Measurements from ENCODE around the gene CTSF. TPM values are rescaled to one million over a fixed set of nuclear protein-coding genes. Genes with fewer than 3 reads are reported as not detected.

CTSF gene
- total and polyA plus RNA-seq, 2 of the 8 experiments (the other 6 are each of a cell fraction or from before 2014, with no cell fraction given), result 0.58 to 2.3 TPM

DNA sequence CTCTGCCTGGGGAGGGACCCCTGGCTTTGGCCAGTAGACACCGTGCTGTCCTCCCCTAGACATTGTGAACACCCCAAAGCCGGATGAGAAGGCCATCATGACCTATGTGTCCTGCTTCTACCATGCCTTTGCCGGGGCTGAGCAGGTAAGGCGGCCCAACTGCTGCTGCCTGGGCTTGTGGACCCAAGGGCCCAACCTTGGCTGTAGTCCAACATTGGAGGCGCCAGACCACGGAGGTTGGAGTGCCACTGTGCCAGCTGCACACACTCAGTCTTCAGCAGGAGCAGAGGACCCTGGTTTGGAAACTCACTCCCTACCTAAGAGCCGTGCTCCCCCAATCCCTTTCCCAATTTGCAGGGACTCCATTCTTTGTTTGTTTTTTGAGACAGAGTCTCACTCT, 12.3 kb downstream of the CTSF start:
- Histone ChIP-seq H2AK5ac (ENCODE audit: low read depth, low read length) (no peak overlapping the region), H3K9me3 (ENCODE audit: insufficient read depth in 2 of 2, low read depth in 1 of 2, low read length in 1 of 2) (no peaks in the 10 kb centered on the region), H2BK120ac (replicated peaks; ENCODE audit: low read depth, low read length) (no peak overlapping the region), H4K8ac (ENCODE audit: extremely low read depth, insufficient read depth, low read length) (no peak overlapping the region), H3K56ac (replicated peaks; ENCODE audit: insufficient read length, low read depth, low read length) (no peak overlapping the region), H2BK5ac (ENCODE audit: low read depth, low read length) (no peak overlapping the region), H3K27ac (ENCODE audit: low read depth, low read length) (no peak overlapping the region), H3K4me3 (ENCODE audit: extremely low read depth in 1 of 4, insufficient read depth in 2 of 4, low read depth in 3 of 4, low read length in 4 of 4) (no peak overlapping the region), H3K4ac (replicated peaks; ENCODE audit: insufficient read length, low read depth, low read length) (no peak overlapping the region), H3K4me1 (replicated peaks in 1 of 4; ENCODE audit: control insufficient read depth in 3 of 4, insufficient read depth in 4 of 4, low read length in 3 of 4) (peaks cover 0 to 2% (median 0%) of the 10 kb centered on the region in 4 experiments; a peak in 1 of 7 replicates), H3K23me2 (ENCODE audit: low read depth, low read length) (no peaks in the 10 kb centered on the region), H4K20me1 (replicated peaks in 1 of 2; ENCODE audit: control insufficient read depth in 1 of 2, insufficient read depth in 2 of 2, low read length in 2 of 2) (peaks cover 0 to 5% of the 10 kb centered on the region in 2 experiments), H3K36me3 (ENCODE audit: control insufficient read depth in 2 of 4, insufficient read depth in 4 of 4, low read length in 3 of 4) (peaks cover 21 to 43% (median 34%) of the 10 kb centered on the region in 4 experiments), H4K5ac (ENCODE audit: insufficient read length, low read depth, low read length) (no peak overlapping the region), H2BK15ac (ENCODE audit: low read length) (no peak overlapping the region), H2BK20ac (ENCODE audit: low read length) (no peak overlapping the region), H3K23ac (ENCODE audit: insufficient read length) (no peak overlapping the region), H2BK12ac (ENCODE audit: low read depth, low read length) (no peak overlapping the region), H4K91ac (replicated peaks; ENCODE audit: insufficient read length, low read length) (no peak overlapping the region), H3K9ac (replicated peaks in 1 of 4; ENCODE audit: extremely low read depth in 1 of 4, low read depth in 3 of 4, low read length in 3 of 4) (no peak overlapping the region), H3K4me2 (ENCODE audit: insufficient read depth in 1 of 2, low read depth in 2 of 2, low read length in 2 of 2) (no peak overlapping the region), H3K79me2 (ENCODE audit: control insufficient read depth in 1 of 2, insufficient read depth in 2 of 2, low read length in 2 of 2) (no peaks in the 10 kb centered on the region), H3K79me1 (ENCODE audit: low read depth, low read length) (no peaks in the 10 kb centered on the region), H3K14ac (ENCODE audit: insufficient read length) (no peak overlapping the region), H2AFZ (ENCODE audit: low read length) (no peak overlapping the region), H3K27me3 (replicated peaks in 1 of 4; ENCODE audit: control insufficient read depth in 3 of 4, extremely low read depth in 1 of 4, insufficient read depth in 3 of 4, low read length in 3 of 4) (no peaks in the 10 kb centered on the region), H3K18ac (ENCODE audit: extremely low read depth, low read length) (no peak overlapping the region)
- POLR2A ChIA-PET (ENCODE audit: partially characterized antibody), result interaction anchor here (1.3 to 3.6 kb wide), 4 partner anchors 9 to 62 kb away, joined by 3 to 15 read pairs (median 5); partner anchors contain the start of genes ACTN3 and ZDHHC24
- 96% methylated on average over 7 of the region's 7 CpGs; no CpG with 5 or more reads in 1 of the 2 experiments for WGBS, 2 experiments (ENCODE audit: extremely low coverage in 1 of 2, insufficient coverage in 1 of 2, insufficient read length in 1 of 2, insufficient replicate concordance in 2 of 2, low coverage in 1 of 2, low lambda C conversion rate in 2 of 2, missing lambda C conversion rate in 1 of 2)
- DNase-seq (ENCODE audit: low read depth in 1 of 2, low spot score in 2 of 2) (no peak), FAIRE-seq (no peak)
- CTCF ChIA-PET (ENCODE audit: partially characterized antibody), result interaction anchor here (1.1 kb wide), 1 partner anchor 63 kb away, joined by 3 read pairs; no protein-coding TSS in a partner anchor
- TF ChIP-seq RNF2 (IDR thresholded peaks at IDR 0.05; ENCODE audit: borderline replicate concordance, low read depth, low read length, missing control alignments, poor library complexity, severe bottlenecking) (no peak), CBX5 (IDR thresholded peaks at IDR 0.05; ENCODE audit: low read depth, low read length) (no peak), NRF1 (IDR thresholded peaks at IDR 0.05; ENCODE audit: low read depth, low read length) (no peak), PHF8 (conservative IDR thresholded peaks at IDR 0.05; ENCODE audit: low read depth, low read length) (no peak), SUZ12 (IDR thresholded peaks at IDR 0.05; ENCODE audit: low read length) (no peak), BACH1 (IDR thresholded peaks at IDR 0.05; ENCODE audit: low read length) (no peak)

All from H1 (cell line).